Stimulated activated naive CD8-positive, alpha-beta T cell treated with anti-CD3 and anti-CD28 coated beads, Interleukin-15, Interleukin-2, amounts not matched to agents 100 U/mL and 50 U/mL, for 24 hours (primary cell): Measurements from ENCODE around the gene CRTC3.
"Not testable (repeated sequence)": the region's sequence is repeated elsewhere in the genome, so short reads cannot be mapped to it uniquely, and the experiment has no call there.

Experiments
- ATAC-seq: fragments of 150-1000 bp; cut with Tn5 transposase; one replicate; pipeline ENCODE4 v1.10.0; 2021
- DNase-seq: peaks from one replicate; pipeline ENCODE4 v3.0.0; 2021

CRTC3 gene

GRCh38 chr15:90529371-90530249 lies at the start of gene CRTC3:
Gene CRTC3 (plus strand): TSS chr15:90529923. CDS start chr15:90530072, 149 bp downstream.
- peak; percentile 65 for DNase-seq

GRCh38 chr15:90481023-90481422 lies 48.7 kb upstream of the CRTC3 start:
- DNase-seq (peak; percentile 32), ATAC-seq (peak; percentile 72)

More at GRCh38 chr15:90529371-90530249, at the start of gene CRTC3:
- ATAC-seq: peak; percentile 85

- no peak for ATAC-seq
- peak; percentile 45 for DNase-seq
Observed at GRCh38 chr15:90482124-90483011, 47.4 kb upstream of the CRTC3 start.

- DNase-seq (no peak), ATAC-seq (no peak)
Observed at GRCh38 chr15:90483012-90483307, 46.8 kb upstream of the CRTC3 start.

- ATAC-seq: no peak
- DNase-seq: no peak
Observed at GRCh38 chr15:90483637-90484036, 46.1 kb upstream of the CRTC3 start.

GRCh38 chr15:90487186-90487585 lies 42.5 kb upstream of the CRTC3 start:
- no peak for DNase-seq
- no peak for ATAC-seq

- no peak for DNase-seq
- no peak for ATAC-seq
Observed at GRCh38 chr15:90489514-90489913, 40.2 kb upstream of the CRTC3 start.

GRCh38 chr15:90489944-90490343 lies 39.8 kb upstream of the CRTC3 start:
- no peak for DNase-seq
- no peak for ATAC-seq

- DNase-seq (no peak), ATAC-seq (no peak)
Observed at GRCh38 chr15:90493647-90494046, 36.1 kb upstream of the CRTC3 start.

GRCh38 chr15:90495067-90495466 lies 34.7 kb upstream of the CRTC3 start:
- DNase-seq (no peak), ATAC-seq (no peak)

GRCh38 chr15:90496791-90497190 lies 32.9 kb upstream of the CRTC3 start:
- DNase-seq (no peak), ATAC-seq (no peak)

GRCh38 chr15:90497376-90497775 lies 32.3 kb upstream of the CRTC3 start:
- DNase-seq (no peak), ATAC-seq (no peak)

GRCh38 chr15:90497912-90498311 lies 31.8 kb upstream of the CRTC3 start:
- no peak for DNase-seq
- ATAC-seq: no peak

GRCh38 chr15:90500171-90500570 lies 29.6 kb upstream of the CRTC3 start:
- DNase-seq (no peak), ATAC-seq (no peak)

- DNase-seq (no peak), ATAC-seq (no peak)
Observed at GRCh38 chr15:90501898-90502297, 27.8 kb upstream of the CRTC3 start.

- ATAC-seq, DNase-seq: not testable (repeated sequence)
Observed at GRCh38 chr15:90510781-90511180, 18.9 kb upstream of the CRTC3 start.

- ATAC-seq: not testable (repeated sequence)
- peak; percentile 22 for DNase-seq
Observed at GRCh38 chr15:90511211-90511618, 18.5 kb upstream of the CRTC3 start.

- no peak for ATAC-seq
Observed at GRCh38 chr15:90512276-90512675, 17.4 kb upstream of the CRTC3 start.

GRCh38 chr15:90512981-90513380 lies 16.7 kb upstream of the CRTC3 start:
- DNase-seq (no peak), ATAC-seq (no peak)

More at GRCh38 chr15:90512276-90512675, 17.4 kb upstream of the CRTC3 start:
- no peak for DNase-seq

GRCh38 chr15:90513448-90513847 lies 16.3 kb upstream of the CRTC3 start:
- ATAC-seq (no peak), DNase-seq (no peak)

GRCh38 chr15:90513893-90514292 lies 15.8 kb upstream of the CRTC3 start:
- ATAC-seq, DNase-seq: not testable (repeated sequence)

GRCh38 chr15:90519688-90520087 lies 10.0 kb upstream of the CRTC3 start:
- no peak for ATAC-seq
- no peak for DNase-seq

GRCh38 chr15:90520365-90520764 lies 9.4 kb upstream of the CRTC3 start:
- DNase-seq (no peak), ATAC-seq (no peak)
